GM12878 (cell line): Measurements from ENCODE around the gene TSTD2. TPM values are rescaled to one million over a fixed set of nuclear protein-coding genes. Genes with fewer than 3 reads are reported as not detected.

Experiments used
- ATAC-seq: fragments of 200-7000 bp; cut with Tn5 transposase; 3 replicates; pipeline ENCODE4 v1.9.1; 2020; ENCODE audit warnings: mild to moderate bottlenecking, moderate library complexity
- BruUV-seq: library from RNA; stranded (reverse); fragments of 400-500 nt; replicated peaks from 2 replicates; lab custom pipeline; 2021; lab: Mats Ljungman, UMichigan
- CTCF ChIA-PET: fragments of 300-600 bp; sonication (Branson Sonifier 250); formaldehyde crosslinking; extraction: SDS; loops from one replicate; lab custom pipeline; 2021; ENCODE audit warnings: inconsistent platforms; lab: Yijun Ruan, JAX
- POLR2A ChIA-PET: fragments of 350-600 bp; formaldehyde crosslinking; extraction: SDS; loops from one replicate; lab custom pipeline; 2021; ENCODE audit warnings: inconsistent platforms; lab: Charles Lee
- RAD21 ChIA-PET: fragments of 300-600 bp; sonication (Branson Sonifier 250); formaldehyde crosslinking; loops from one replicate; lab custom pipeline; 2023; ENCODE audit warnings: antibody characterized with exemption; ENCODE audit not compliant: unreplicated experiment; lab: Charles Lee
- SMC1A ChIA-PET: fragments of 300-600 bp; sonication (Branson Sonifier 250); formaldehyde crosslinking; loops from one replicate; lab custom pipeline; 2023; ENCODE audit not compliant: unreplicated experiment, uncharacterized antibody; lab: Charles Lee
- DNase-seq: peaks from one replicate; pipeline ENCODE4 v3.0.0-alpha.2; 2011; ENCODE audit warnings: low read depth, low spot score
- FAIRE-seq: peaks from 3 replicates; lab custom pipeline; 2011; peaks lifted over from hg19 to GRCh38; lab: Jason Lieb, UNC
- H2AFZ ChIP-seq: 2 replicates; pipeline ENCODE4 v1.6.0; 2011; ENCODE audit warnings: low read depth, low read length, control low read depth; ENCODE audit not compliant: control insufficient read depth
- H3K27ac ChIP-seq: 2 replicates; pipeline ENCODE4 v1.5.1; 2011; ENCODE audit warnings: control low read depth; ENCODE audit not compliant: control insufficient read depth, insufficient read depth
- H3K27me3 ChIP-seq, 2 experiments: replicated peaks in 1 of 2; 2 replicates each; pipeline versions ENCODE4 v1.6.0 to v1.6.1; 2011; ENCODE audit warnings: low read length in 1 of 2; ENCODE audit not compliant: control insufficient read depth in 2 of 2, insufficient read depth in 2 of 2
- H3K36me3 ChIP-seq, 2 experiments: 2 replicates each; pipeline ENCODE4 v1.5.1; 2011; ENCODE audit warnings: low read length in 1 of 2; ENCODE audit not compliant: control insufficient read depth in 2 of 2, insufficient read depth in 2 of 2
- H3K4me1 ChIP-seq: 2 replicates; pipeline ENCODE4 v1.6.1; 2011; ENCODE audit warnings: mild to moderate bottlenecking, low read length, moderate library complexity, mixed read lengths; ENCODE audit not compliant: control insufficient read depth, insufficient read depth
- H3K4me2 ChIP-seq: 2 replicates; pipeline ENCODE4 v1.6.0; 2011; ENCODE audit warnings: control low read depth; ENCODE audit not compliant: control insufficient read depth, insufficient read depth
- H3K4me3 ChIP-seq: fragments of 200-600 bp; sonication (generic); 2 replicates; pipeline ENCODE4 v1.5.1; 2016
- H3K79me2 ChIP-seq: 2 replicates; pipeline ENCODE4 v1.6.0; 2011; ENCODE audit warnings: low read length; ENCODE audit not compliant: control insufficient read depth, insufficient read depth
- H3K9ac ChIP-seq: 2 replicates; pipeline ENCODE4 v1.8.0; 2011; ENCODE audit warnings: low read length, control low read depth, mixed read lengths; ENCODE audit not compliant: control insufficient read depth, insufficient read depth
- H3K9me3 ChIP-seq: replicated peaks from 3 replicates; pipeline ENCODE4 v1.5.1; 2011; ENCODE audit warnings: mild to moderate bottlenecking, low read length; ENCODE audit not compliant: control insufficient read depth, insufficient read depth
- H4K20me1 ChIP-seq: 2 replicates; pipeline ENCODE4 v1.6.0; 2011; ENCODE audit not compliant: control insufficient read depth, insufficient read depth
- CBX3 ChIP-seq: fragments of 200-600 bp; sonication (generic); IDR thresholded peaks from 2 replicates; pipeline ENCODE4 v1.6.1; 2016; ENCODE audit warnings: low read depth, borderline replicate concordance
- EED ChIP-seq: sonication (generic); IDR thresholded peaks from 2 replicates; pipeline ENCODE4 v1.6.1; 2016; ENCODE audit warnings: antibody characterized with exemption, low read depth
- ETV6 ChIP-seq, 2 experiments: fragments of 450-650 bp in 1 of 2; IDR thresholded peaks in 1 of 2; conservative IDR thresholded peaks in 1 of 2; 2 replicates each; pipeline ENCODE4 v1.6.1; 2014; ENCODE audit warnings: antibody characterized with exemption in 1 of 2, borderline replicate concordance in 1 of 2, low read depth in 1 of 2, mild to moderate bottlenecking in 1 of 2, moderate library complexity in 1 of 2
- FOXK2 ChIP-seq: fragments of 450-650 bp; IDR thresholded peaks from 2 replicates; pipeline ENCODE4 v1.6.1; 2017; ENCODE audit warnings: mild to moderate bottlenecking, moderate library complexity
- HDAC2 ChIP-seq: fragments of 200-600 bp; sonication (generic); IDR thresholded peaks from 2 replicates; pipeline ENCODE4 v1.6.1; 2017
- JUND ChIP-seq: IDR thresholded peaks from 2 replicates; pipeline ENCODE4 v1.6.1; 2012; ENCODE audit warnings: low read depth, mild to moderate bottlenecking, low read length, improper control_type of control experiment, moderate library complexity
- KLF5 ChIP-seq: fragments of 450-650 bp; IDR thresholded peaks from 2 replicates; pipeline ENCODE4 v1.6.1; 2014; ENCODE audit warnings: mild to moderate bottlenecking; ENCODE audit not compliant: partially characterized antibody
- NFXL1 ChIP-seq: fragments of 450-650 bp; IDR thresholded peaks from 2 replicates; pipeline ENCODE4 v1.6.1; 2017; ENCODE audit warnings: antibody characterized with exemption, mild to moderate bottlenecking, borderline replicate concordance
- NFYA ChIP-seq: IDR thresholded peaks from 2 replicates; pipeline ENCODE4 v1.6.1; 2011; ENCODE audit warnings: low read depth, mild to moderate bottlenecking, low read length, improper control_type of control experiment, borderline replicate concordance
- NRF1 ChIP-seq: conservative IDR thresholded peaks from 2 replicates; pipeline ENCODE4 v1.6.1; 2011; ENCODE audit warnings: mild to moderate bottlenecking, low read depth, low read length, improper control_type of control experiment
- RELB ChIP-seq: fragments of 450-650 bp; IDR thresholded peaks from 2 replicates; pipeline ENCODE4 v1.6.1; 2017; ENCODE audit warnings: low read depth, mild to moderate bottlenecking, moderate library complexity
- REST ChIP-seq: IDR thresholded peaks from 2 replicates; pipeline ENCODE4 v1.6.1; 2012; ENCODE audit warnings: mild to moderate bottlenecking, low read depth, low read length
- SMAD5 ChIP-seq: IDR thresholded peaks from 2 replicates; pipeline ENCODE4 v1.6.1; 2016; ENCODE audit warnings: antibody characterized with exemption, low read depth
- STAT1 ChIP-seq: fragments of 450-650 bp; conservative IDR thresholded peaks from 2 replicates; pipeline ENCODE4 v1.6.1; 2014; ENCODE audit warnings: antibody characterized with exemption, mild to moderate bottlenecking
- STAT3 ChIP-seq: IDR thresholded peaks from 2 replicates; pipeline ENCODE4 v1.6.1; 2011; ENCODE audit warnings: low read depth, low read length, improper control_type of control experiment
- TARDBP ChIP-seq: IDR thresholded peaks from 2 replicates; pipeline ENCODE4 v1.6.1; 2016; ENCODE audit warnings: borderline replicate concordance
- WRNIP1 ChIP-seq: IDR thresholded peaks from 2 replicates; pipeline ENCODE4 v1.6.1; 2011; ENCODE audit warnings: low read depth, low read length, improper control_type of control experiment, borderline replicate concordance
- WGBS: methylation state at CpG from one replicate; pipeline ENCODE4 v1.1.6; 2016; ENCODE audit warnings: low lambda C conversion rate; ENCODE audit not compliant: insufficient replicate concordance, insufficient coverage; ENCODE audit errors: missing lambda C conversion rate; 5-methylcytosine and 5-hydroxymethylcytosine counted together
- in situ Hi-C: fragments of 300-500 bp; cut with MboI; formaldehyde crosslinking; loops from 9 replicates; pipeline ENCODE4 v1.14.3; 2018; ENCODE audit warnings: mixed read lengths
- intact Hi-C: fragments of 100-400 bp; cut with micrococcal nuclease; formaldehyde crosslinking; loops from one replicate; pipeline ENCODE4 v1.14.2; 2022; ENCODE audit not compliant: unreplicated experiment
- polyA plus RNA-seq, 11 experiments: library from polyadenylated mRNA; depleted of rRNA in 4 of 11; unstranded in 6 of 11; stranded (reverse) in 5 of 11; fragments of >200 nt; fragmentation: Nextera tagmentation in 4 of 11; fragmentation: Illumina TruSeq in 1 of 11; extraction: Ambion mirVana in 4 of 11; extraction: Trizol in 1 of 11; gene quantifications; 1 replicate in 1 of 11; 2 replicates in 10 of 11; pipeline versions ENCODE4 v1.2.1 to v1.2.3, GENCODE V29; 2011 to 2016; ENCODE audit warnings: inconsistent platforms in 2 of 11, missing spikeins in 2 of 11, low read depth in 1 of 11
- total RNA-seq, 4 experiments: library from RNA; depleted of rRNA in 3 of 4; stranded (reverse); fragments of >200 nt in 3 of 4; fragmentation: Illumina TruSeq in 1 of 4; extraction: Trizol in 1 of 4; gene quantifications; 2 replicates each; pipeline versions ENCODE4 v1.2.1 to v1.2.3, GENCODE V29; 2013 to 2021
- TF ChIP-seq, protein P1 (sequence below): fragments of 150-350 bp; IDR thresholded peaks from 2 replicates; pipeline ENCODE4 v1.6.1; 2014; ENCODE audit warnings: mild to moderate bottlenecking, low read depth, low read length

The TSTD2 gene
- total and polyA plus RNA-seq, 10 of the 15 experiments (the other 5 are each of a cell fraction or from before 2014, with no cell fraction given), result 5.0 to 30.6 (median 14.1) TPM

- no peak overlapping the region for H3K4me3 ChIP-seq
- in situ Hi-C loops (no loop called here), intact Hi-C loops (no loop called here)
- H4K20me1 ChIP-seq, result no peaks in the 10 kb centered on the region
- POLR2A ChIA-PET, result no interaction called here
- H3K27me3 ChIP-seq, result no peaks in the 10 kb centered on the region
- no peaks in the 10 kb centered on the region for H3K9me3 ChIP-seq
- RAD21 ChIA-PET, result interaction anchor here (1.0 kb wide), 1 partner anchor 34 kb away, joined by 5 read pairs; no protein-coding TSS in a partner anchor
- H3K4me1 ChIP-seq, result peaks cover 14% of the 10 kb centered on the region
- ATAC-seq, result no peak
- no peak overlapping the region for H2AFZ ChIP-seq
- no peak overlapping the region for H3K9ac ChIP-seq
- CTCF ChIA-PET, result interaction anchor here (0.7 to 3.2 kb wide), 4 partner anchors 30 to 93 kb away, joined by 3 to 12 read pairs (median 5); no protein-coding TSS in a partner anchor
- H3K79me2 ChIP-seq, result no peaks in the 10 kb centered on the region; the same call in 1 of the 2 replicates
- SMC1A ChIA-PET, result no interaction called here
- FAIRE-seq, result no peak
- WGBS, result 72% methylated on average over 14 of the region's 14 CpGs
- BruUV-seq, result no TSS peak
- H3K4me2 ChIP-seq, result no peak overlapping the region
- no peak for DNase-seq
- H3K36me3 ChIP-seq, result peaks cover 3 to 13% of the 10 kb centered on the region in 2 experiments; a peak in 3 of 4 replicates
- H3K27ac ChIP-seq, result no peak overlapping the region
- no peak for TF ChIP-seq JUND
- no peak for TF ChIP-seq NFXL1
- TF ChIP-seq CBX3, result no peak
- TF ChIP-seq KLF5, result no peak
- TF ChIP-seq EED, result no peak
- TF ChIP-seq NFYA, result no peak
- no peak for TF ChIP-seq WRNIP1
- TF ChIP-seq FOXK2, result no peak
- no peak for TF ChIP-seq RELB
- no peak for TF ChIP-seq TARDBP
- TF ChIP-seq, protein P1, sequence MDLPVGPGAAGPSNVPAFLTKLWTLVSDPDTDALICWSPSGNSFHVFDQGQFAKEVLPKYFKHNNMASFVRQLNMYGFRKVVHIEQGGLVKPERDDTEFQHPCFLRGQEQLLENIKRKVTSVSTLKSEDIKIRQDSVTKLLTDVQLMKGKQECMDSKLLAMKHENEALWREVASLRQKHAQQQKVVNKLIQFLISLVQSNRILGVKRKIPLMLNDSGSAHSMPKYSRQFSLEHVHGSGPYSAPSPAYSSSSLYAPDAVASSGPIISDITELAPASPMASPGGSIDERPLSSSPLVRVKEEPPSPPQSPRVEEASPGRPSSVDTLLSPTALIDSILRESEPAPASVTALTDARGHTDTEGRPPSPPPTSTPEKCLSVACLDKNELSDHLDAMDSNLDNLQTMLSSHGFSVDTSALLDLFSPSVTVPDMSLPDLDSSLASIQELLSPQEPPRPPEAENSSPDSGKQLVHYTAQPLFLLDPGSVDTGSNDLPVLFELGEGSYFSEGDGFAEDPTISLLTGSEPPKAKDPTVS, result no peak
- no peak for TF ChIP-seq REST
- no peak for TF ChIP-seq ETV6 (conservative IDR thresholded peaks at IDR 0.05 in 1 of 2, IDR thresholded peaks at IDR 0.05 in 1 of 2; ENCODE audit: borderline replicate concordance in 1 of 2, low read depth in 1 of 2)
- TF ChIP-seq NRF1, result no peak
- TF ChIP-seq STAT3, result no peak
- TF ChIP-seq STAT1, result no peak
- no peak for TF ChIP-seq SMAD5
- TF ChIP-seq HDAC2, result no peak
These were observed 68.6 kb downstream of the TSTD2 start for GRCh38 chr9:97564291-97565175.
